NCI-H2227 (cell line): ENCODE results near the gene PPM1H.
"Not testable (repeated sequence)": the region's sequence is repeated elsewhere in the genome, so short reads cannot be mapped to it uniquely, and the experiment has no call there.

ENCODE experiments used
- DNase-seq: peaks from one replicate; lab custom pipeline; 2025; ENCODE audit not compliant: unreplicated experiment; lab: John Stamatoyannopoulos, UW

The PPM1H gene

GRCh38 chr12:62692884-62693283 lies 242.1 kb downstream of the PPM1H start:
- no peak for DNase-seq

GRCh38 chr12:62691309-62691708 lies 243.6 kb downstream of the PPM1H start:
- no peak for DNase-seq

- DNase-seq, result no peak
Observed at GRCh38 chr12:62689042-62689839, 245.7 kb downstream of the PPM1H start.

- no peak for DNase-seq
Observed at GRCh38 chr12:62686938-62687337, 248.0 kb downstream of the PPM1H start.

GRCh38 chr12:62684570-62685295 lies 250.2 kb downstream of the PPM1H start:
- no peak for DNase-seq

GRCh38 chr12:62683776-62684569 lies 251.0 kb downstream of the PPM1H start:
- DNase-seq, result no peak

- DNase-seq, result no peak
Observed at GRCh38 chr12:62681306-62681705, 253.6 kb downstream of the PPM1H start.

- no peak for DNase-seq
Observed at GRCh38 chr12:62679608-62680007, 255.3 kb downstream of the PPM1H start.

- DNase-seq, result no peak
Observed at GRCh38 chr12:62677355-62677754, 257.6 kb downstream of the PPM1H start.

GRCh38 chr12:62676521-62677307 lies 258.2 kb downstream of the PPM1H start:
- DNase-seq, result no peak

GRCh38 chr12:62673028-62673815 lies 261.7 kb downstream of the PPM1H start:
- DNase-seq, result peak; percentile 3

- no peak for DNase-seq
Observed at GRCh38 chr12:62670986-62671720, 263.8 kb downstream of the PPM1H start.

- peak; percentile 43 for DNase-seq
Observed at GRCh38 chr12:62668782-62669181, 266.2 kb downstream of the PPM1H start.

- DNase-seq, result not testable (repeated sequence)
Observed at GRCh38 chr12:62664951-62665350, 270.0 kb downstream of the PPM1H start.

GRCh38 chr12:62660756-62661155 lies 274.2 kb downstream of the PPM1H start:
- no peak for DNase-seq

- no peak for DNase-seq
Observed at GRCh38 chr12:62659453-62660295, 275.3 kb downstream of the PPM1H start.

- DNase-seq, result no peak
Observed at GRCh38 chr12:62658910-62659309, 276.0 kb downstream of the PPM1H start.

- no peak for DNase-seq
Observed at GRCh38 chr12:62657363-62657632, 277.7 kb downstream of the PPM1H start.
